ENCODE results near the gene CDK6.

The CDK6 gene

DNA sequence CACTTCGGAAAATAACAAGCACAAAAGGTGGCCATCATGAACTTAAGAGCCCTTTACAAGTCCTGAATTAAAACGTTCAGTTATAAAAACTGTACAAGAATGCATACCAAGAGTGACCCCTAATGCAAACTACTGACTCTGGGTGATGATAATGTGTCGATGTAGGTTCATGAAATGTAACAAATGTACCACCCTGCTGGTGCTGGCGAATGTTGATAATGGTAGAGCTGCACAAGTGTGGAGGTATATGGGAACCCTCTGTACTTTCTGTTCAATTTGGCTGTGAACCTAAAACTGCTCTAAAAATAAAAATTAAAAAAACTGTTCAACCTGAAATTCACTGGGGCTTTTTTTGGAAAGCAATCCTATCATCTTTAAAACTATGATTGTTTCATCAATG is 249.5 kb downstream of the CDK6 start:
- Histone ChIP-seq H3K4me3 (no peak overlapping the region), H3K27ac (no peak overlapping the region)

DNA sequence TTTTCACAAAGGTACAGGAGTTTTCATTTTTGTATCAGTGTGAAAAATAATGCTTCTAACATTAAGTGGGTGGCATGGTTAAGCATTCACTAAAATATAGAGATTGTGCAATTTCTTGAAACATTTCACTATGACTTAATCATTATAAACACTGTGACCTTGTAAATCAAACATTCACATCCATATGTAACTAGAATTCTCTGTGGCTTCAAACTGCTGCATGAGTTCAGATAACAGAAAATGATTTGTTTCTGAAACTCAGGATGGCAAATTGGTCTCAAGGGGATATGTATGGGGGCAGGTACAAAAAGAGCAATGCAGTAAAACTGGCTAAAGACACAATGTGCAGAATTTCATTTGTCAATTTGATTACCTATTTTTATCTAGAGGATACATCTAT is 250.0 kb downstream of the CDK6 start:
- Histone ChIP-seq H3K4me3 (no peak overlapping the region), H3K27ac (no peak overlapping the region)

DNA sequence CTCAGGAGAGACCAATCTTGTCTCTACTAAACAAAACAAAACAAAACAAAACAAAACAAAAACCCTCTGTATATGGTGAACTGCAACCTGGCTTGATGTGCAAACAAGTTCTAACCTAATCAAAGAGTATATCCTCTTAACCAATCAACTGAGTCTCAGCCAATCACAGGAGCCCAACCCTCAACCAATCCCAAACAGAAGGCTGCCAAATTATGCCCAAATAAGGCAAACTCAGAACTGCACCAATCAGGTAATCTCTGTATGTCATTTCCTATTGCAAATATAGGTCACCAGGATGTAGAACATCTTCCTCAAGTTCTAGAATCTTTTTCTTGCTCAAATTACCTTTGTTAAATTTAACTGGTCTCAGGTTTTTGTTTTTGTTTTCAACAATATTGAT is 251.4 kb downstream of the CDK6 start:
- Histone ChIP-seq H3K4me3 (no peak overlapping the region), H3K27ac (no peak overlapping the region)

DNA sequence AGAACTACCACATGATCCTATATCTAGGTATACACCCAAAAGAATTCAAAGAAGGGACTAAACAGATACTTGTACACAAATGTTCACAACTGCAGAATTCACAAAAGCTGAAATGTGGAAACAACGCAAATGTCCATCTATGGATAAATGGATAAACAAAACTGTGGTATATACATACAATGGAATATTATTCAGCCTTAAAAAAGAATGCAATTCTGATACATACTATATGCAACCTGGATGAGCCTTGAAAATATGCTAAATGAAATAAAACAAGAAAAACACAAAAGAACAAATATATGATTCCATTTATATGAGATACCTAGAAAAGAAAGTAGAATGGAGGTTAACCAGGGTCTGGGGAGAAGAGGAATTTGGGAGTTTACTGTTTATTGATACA is 253.4 kb downstream of the CDK6 start:
- Histone ChIP-seq H3K4me3 (no peak overlapping the region), H3K27ac (no peak overlapping the region)

DNA sequence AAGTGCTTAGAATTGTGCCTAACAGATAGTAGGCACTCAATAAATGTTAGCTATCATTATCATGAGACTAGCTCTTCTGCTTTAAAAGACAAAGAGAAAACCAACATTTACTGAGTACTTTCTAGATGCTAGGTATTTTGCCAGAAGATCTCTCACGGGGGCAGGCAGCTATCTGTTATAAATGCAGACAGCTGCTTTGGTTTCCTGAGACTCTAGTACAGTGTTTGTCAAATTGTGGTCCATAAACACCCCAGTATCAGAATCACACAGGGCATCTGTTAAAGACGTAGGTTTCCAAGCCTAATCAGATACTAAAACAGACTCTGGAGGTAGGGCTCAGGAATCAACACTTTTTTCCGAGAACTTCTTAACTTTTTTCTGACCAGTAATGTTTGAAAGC is 260.1 kb downstream of the CDK6 start:
- H3K4me3 ChIP-seq: no peak overlapping the region
- no peak overlapping the region for H3K27ac ChIP-seq

DNA sequence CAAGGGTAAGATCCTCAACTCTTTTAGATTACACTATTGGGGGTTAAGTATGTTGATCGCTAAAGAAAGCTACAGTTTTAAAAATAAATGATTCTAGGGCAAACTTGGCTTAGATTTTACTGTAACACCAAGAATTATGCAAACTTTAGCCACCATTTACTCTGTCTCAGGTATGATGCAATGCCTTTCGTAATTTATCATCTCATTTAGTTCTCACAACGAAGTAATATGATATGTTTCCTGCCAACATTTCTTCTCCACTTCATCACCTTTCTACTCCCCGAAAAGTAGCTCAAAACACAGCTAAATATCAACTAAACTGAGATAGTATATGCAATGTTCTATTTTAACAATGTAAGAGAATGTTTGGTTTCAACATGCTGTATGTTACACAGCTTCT is 267.2 kb downstream of the CDK6 start:
- Histone ChIP-seq H3K27ac (no peak overlapping the region), H3K4me3 (no peak overlapping the region)

DNA sequence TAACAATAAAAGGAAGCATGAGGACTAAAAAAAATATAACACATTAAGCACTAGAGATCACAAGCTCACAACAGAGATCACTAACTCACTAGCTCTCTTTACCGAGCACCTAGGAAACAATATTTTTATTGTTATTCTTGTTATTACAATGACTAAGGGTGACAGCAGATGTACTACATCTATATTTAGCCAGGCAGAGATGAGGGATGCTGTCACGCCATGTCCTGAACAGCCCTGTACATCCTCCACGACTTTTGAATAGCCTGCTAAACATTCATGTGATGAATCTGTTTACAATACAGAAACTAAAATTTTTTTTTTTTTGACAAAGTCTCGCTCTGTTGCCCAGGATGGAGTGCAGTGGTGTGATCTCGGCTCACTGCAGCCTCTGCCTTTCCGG is 268.9 kb downstream of the CDK6 start:
- H3K27ac ChIP-seq: no peak overlapping the region
- H3K4me3 ChIP-seq: no peak overlapping the region

DNA sequence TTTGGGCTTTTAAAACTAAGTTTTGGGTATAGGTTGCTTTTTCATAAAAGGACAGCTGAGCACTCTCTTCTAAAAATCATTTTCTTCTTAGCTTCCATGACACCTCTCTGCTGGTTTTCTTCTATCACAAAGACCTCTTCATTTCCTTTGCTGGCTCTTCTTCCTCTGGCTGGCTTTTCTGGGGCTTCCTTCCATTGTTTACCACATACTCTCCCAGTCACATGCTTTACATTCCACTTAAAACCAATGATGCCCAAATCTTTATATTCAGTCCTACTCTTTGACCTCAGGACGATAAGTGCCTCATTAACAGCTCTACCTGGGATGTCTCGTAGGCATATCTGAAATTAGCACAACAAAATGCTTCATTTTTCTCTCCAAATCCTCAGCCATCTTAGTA is 273.0 kb downstream of the CDK6 start:
- Histone ChIP-seq H3K4me3 (no peak overlapping the region), H3K27ac (no peak overlapping the region)

DNA sequence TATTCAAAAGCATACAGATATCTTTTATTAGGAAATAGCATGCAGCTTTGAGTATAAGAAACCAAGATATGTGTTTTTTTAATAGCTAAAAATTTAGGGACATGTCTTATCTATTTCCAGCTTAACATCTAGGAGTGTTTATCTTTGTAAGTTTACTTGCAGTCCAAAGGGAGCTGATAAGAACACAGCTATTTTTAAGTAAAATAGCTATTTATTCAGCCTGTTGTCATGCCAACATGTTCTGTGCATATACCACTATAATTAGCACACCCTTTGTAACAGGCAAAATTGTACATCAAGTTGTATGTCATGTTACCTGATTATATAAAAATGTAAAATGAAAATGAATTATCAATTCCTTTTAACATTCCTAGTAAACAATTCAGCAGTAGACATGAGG is 275.8 kb downstream of the CDK6 start:
- Histone ChIP-seq H3K27ac (no peak overlapping the region), H3K4me3 (no peak overlapping the region)

DNA sequence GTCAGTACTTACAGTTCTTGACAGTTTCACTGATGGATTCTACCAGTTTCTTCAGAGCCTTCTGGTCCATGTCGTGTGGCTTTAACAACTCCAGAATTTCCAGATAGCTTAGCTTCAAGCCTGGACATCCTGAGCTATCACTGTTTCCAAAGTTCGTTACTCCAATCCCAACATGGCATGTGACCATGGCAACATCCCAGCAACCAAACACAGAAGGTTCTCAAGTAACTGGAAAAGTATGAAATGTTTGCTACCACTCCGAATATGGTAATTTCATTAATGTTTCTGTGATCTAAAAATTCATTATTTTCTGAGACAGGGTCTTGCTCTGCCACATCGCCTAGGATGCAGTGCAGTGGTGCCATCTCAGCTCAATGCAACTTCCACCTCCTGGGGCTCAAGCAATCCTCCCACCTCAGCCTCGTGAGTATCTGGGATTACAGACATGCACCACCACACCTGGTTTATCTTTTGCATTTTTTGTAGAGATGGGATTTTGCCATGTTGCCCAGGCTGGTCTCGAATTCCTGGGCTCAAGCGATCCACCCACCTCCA is 278.5 kb downstream of the CDK6 start:
- Histone ChIP-seq H3K4me3 (no peak overlapping the region), H3K27ac (no peak overlapping the region)

DNA sequence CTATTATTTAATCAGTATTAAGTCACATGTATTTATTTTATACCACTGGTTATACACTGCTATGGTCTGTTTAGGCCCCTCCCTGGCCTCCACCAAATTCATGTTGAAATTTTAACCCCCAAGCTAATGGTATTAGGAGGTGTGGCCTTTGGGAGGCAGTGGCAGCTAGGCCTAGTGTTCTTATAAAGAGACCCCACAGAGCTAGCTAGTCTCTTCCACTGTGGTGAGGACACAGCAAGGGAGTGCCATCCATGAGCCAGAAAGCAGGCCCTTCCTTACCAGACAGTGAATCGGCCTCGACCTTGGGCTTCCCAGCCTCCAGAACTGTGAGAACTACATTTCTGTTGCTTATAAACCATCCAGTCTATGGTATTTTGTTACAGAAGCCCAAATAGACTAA is 279.1 kb downstream of the CDK6 start:
- Histone ChIP-seq H3K27ac (no peak overlapping the region), H3K4me3 (no peak overlapping the region)

All from skin epidermis (tissue), 12 donors.